K562 (cell line): ENCODE results near the gene ANO8. TPM values are rescaled to one million over a fixed set of nuclear protein-coding genes. Genes with fewer than 3 reads are reported as not detected.

Experiments
- ATAC-seq: fragments of 200-7000 bp; cut with Tn5 transposase; 3 replicates; pipeline ENCODE4 v1.9.1; 2020; ENCODE audit warnings: moderate library complexity
- BruUV-seq: library from RNA; stranded (reverse); fragments of 400-500 nt; replicated peaks from 2 replicates; lab custom pipeline; 2021; lab: Mats Ljungman, UMichigan
- CTCF ChIA-PET: fragments of 300-600 bp; formaldehyde crosslinking; extraction: SDS; loops from one replicate; lab custom pipeline; 2021; ENCODE audit warnings: low intra/inter-chr PET ratio; lab: Yijun Ruan, JAX
- POLR2A ChIA-PET: fragments of 300-600, 350-650 bp; sonication (Branson Sonifier 250); formaldehyde crosslinking; extraction: SDS; loops from one replicate; lab custom pipeline; 2021; ENCODE audit warnings: antibody characterized with exemption, inconsistent platforms; lab: Yijun Ruan, JAX
- DNase-seq, 4 experiments: peaks; one replicate each; pipeline versions ENCODE4 v3.0.0 to v3.0.0-alpha.2; 2011 to 2018; ENCODE audit warnings: low spot score in 3 of 4, mixed read lengths in 3 of 4; ENCODE audit errors: extremely low read depth in 1 of 4
- FAIRE-seq: peaks from 2 replicates; lab custom pipeline; 2011; peaks lifted over from hg19 to GRCh38; lab: Jason Lieb, UNC
- H2AFZ ChIP-seq: 2 replicates; pipeline ENCODE4 v1.6.0; 2011; ENCODE audit warnings: low read depth, low read length, control low read depth, inconsistent platforms
- H3K27ac ChIP-seq: fragments of 200-600 bp; 3 replicates; pipeline ENCODE4 v1.8.0; 2011; ENCODE audit warnings: low read depth, mild to moderate bottlenecking, control low read depth, inconsistent platforms, low read length, moderate library complexity, mixed read lengths; ENCODE audit errors: extremely low read depth
- H3K27me3 ChIP-seq, 2 experiments: fragments of 300-600 bp in 1 of 2; 2 replicates in 1 of 2; 3 replicates in 1 of 2; pipeline versions ENCODE4 v1.6.0 to v1.8.0; 2011; ENCODE audit warnings: inconsistent platforms in 2 of 2, low read length in 2 of 2, mild to moderate bottlenecking in 1 of 2, mixed read lengths in 1 of 2, moderate library complexity in 1 of 2; ENCODE audit not compliant: control insufficient read depth in 2 of 2, insufficient read depth in 2 of 2
- H3K36me3 ChIP-seq: fragments of 300-600 bp; 3 replicates; pipeline ENCODE4 v1.8.0; 2011; ENCODE audit warnings: mild to moderate bottlenecking, low read length, inconsistent platforms; ENCODE audit not compliant: control insufficient read depth, insufficient read depth
- H3K4me1 ChIP-seq, 2 experiments: fragments of 200-600 bp in 1 of 2; replicated peaks in 1 of 2; 2 replicates in 1 of 2; 3 replicates in 1 of 2; pipeline versions ENCODE4 v1.5.1 to v1.8.0; 2011; ENCODE audit warnings: inconsistent platforms in 2 of 2, low read length in 2 of 2, mild to moderate bottlenecking in 1 of 2, mixed read lengths in 1 of 2, moderate library complexity in 1 of 2; ENCODE audit not compliant: control insufficient read depth in 2 of 2, insufficient read depth in 2 of 2
- H3K4me2 ChIP-seq: 2 replicates; pipeline ENCODE4 v1.6.1; 2011; ENCODE audit warnings: low read length, control low read depth, inconsistent platforms, mixed read lengths; ENCODE audit not compliant: insufficient read depth
- H3K4me3 ChIP-seq: fragments of 200-600 bp; sonication (generic), shearing (Covaris generic); 2 replicates; pipeline ENCODE4 v1.5.1; 2016; ENCODE audit warnings: control low read depth, inconsistent platforms
- H3K79me2 ChIP-seq: fragments of 200-600 bp; 3 replicates; pipeline ENCODE4 v1.8.0; 2011; ENCODE audit warnings: low read length, inconsistent platforms; ENCODE audit not compliant: control insufficient read depth, insufficient read depth
- H3K9ac ChIP-seq, 2 experiments: 2 replicates each; pipeline versions ENCODE4 v1.6.0 to v1.6.1; 2011; ENCODE audit warnings: low read depth in 2 of 2, low read length in 2 of 2, control low read depth in 1 of 2, inconsistent platforms in 1 of 2, mild to moderate bottlenecking in 1 of 2, mixed read lengths in 1 of 2; ENCODE audit not compliant: insufficient read depth in 1 of 2
- H3K9me1 ChIP-seq: one replicate; pipeline ENCODE4 v1.6.0; 2011; ENCODE audit warnings: inconsistent platforms, mild to moderate bottlenecking, low read length, moderate library complexity; ENCODE audit not compliant: control insufficient read depth, insufficient read depth
- H3K9me3 ChIP-seq: replicated peaks from 2 replicates; pipeline ENCODE4 v1.5.1; 2011; ENCODE audit warnings: low read depth, low read length, inconsistent platforms; ENCODE audit not compliant: control insufficient read depth, insufficient read depth
- H4K20me1 ChIP-seq: replicated peaks from 2 replicates; pipeline ENCODE4 v1.6.1; 2011; ENCODE audit warnings: low read length, inconsistent platforms, mixed read lengths; ENCODE audit not compliant: control insufficient read depth, insufficient read depth
- FOXA1 ChIP-seq: fragments of 450-650 bp; IDR thresholded peaks from 2 replicates; pipeline ENCODE4 v1.6.1; 2016; ENCODE audit warnings: mild to moderate bottlenecking, borderline replicate concordance
- NR1H2 ChIP-seq: sonication (generic); formaldehyde crosslinking; IDR thresholded peaks from 2 replicates; pipeline ENCODE4 v1.4.0; 2020; ENCODE audit warnings: mild to moderate bottlenecking, missing genetic modification reagents
- POLR2G ChIP-seq: fragments of 200-400 bp; formaldehyde crosslinking; IDR thresholded peaks from 2 replicates; pipeline ENCODE4 v1.6.1; 2017; ENCODE audit warnings: low read depth, mild to moderate bottlenecking, antibody characterized with exemption, low read length, moderate library complexity
- WGBS: fragments of 100-300 bp; shearing (Covaris generic); methylation state at CpG from one replicate; pipeline ENCODE4 v1.1.6; 2016; ENCODE audit warnings: low coverage, mixed read lengths; ENCODE audit not compliant: insufficient coverage; ENCODE audit errors: missing lambda C conversion rate; 5-methylcytosine and 5-hydroxymethylcytosine counted together
- in situ Hi-C: fragments of 300-500 bp; cut with MboI; formaldehyde crosslinking; loops from 4 replicates; pipeline ENCODE4 v1.15.0; 2018; ENCODE audit warnings: inconsistent platforms, mixed read lengths
- intact Hi-C: fragments of 100-400 bp; cut with micrococcal nuclease; formaldehyde crosslinking; loops from 2 replicates; pipeline ENCODE4 v1.14.2; 2022
- polyA plus RNA-seq, 8 experiments: library from polyadenylated mRNA; depleted of rRNA in 4 of 8; stranded (reverse) in 5 of 8; unstranded in 3 of 8; fragments of >200 nt; fragmentation: Nextera tagmentation in 2 of 8; fragmentation: Illumina TruSeq in 1 of 8; extraction: Ambion mirVana in 2 of 8; extraction: Trizol in 1 of 8; gene quantifications; 2 replicates each; pipeline versions ENCODE4 v1.2.1 to v1.2.3, GENCODE V29; 2011 to 2014; ENCODE audit warnings: inconsistent platforms in 1 of 8, missing spikeins in 1 of 8
- total RNA-seq, 7 experiments: library from RNA; depleted of rRNA in 6 of 7; stranded (reverse); fragments of >200 nt in 6 of 7; fragmentation: Illumina TruSeq in 2 of 7; extraction: Trizol in 2 of 7; gene quantifications; 2 replicates each; pipeline versions ENCODE4 v1.2.1 to v1.2.3, GENCODE V29; 2011 to 2021; ENCODE audit warnings: low replicate concordance in 1 of 7
- TF ChIP-seq, protein P1 (sequence below): fragments of 250-450 bp; sonication (Bioruptor Pico); IDR thresholded peaks from 2 replicates; pipeline ENCODE4 v1.4.0; 2020; ENCODE audit warnings: mild to moderate bottlenecking, moderate library complexity

The ANO8 gene
- total and polyA plus RNA-seq, 9 of the 15 experiments (the other 6 are each of a cell fraction or from before 2014, with no cell fraction given), result 0.07 to 7.6 (median 2.3) TPM; not detected in 1

DNA sequence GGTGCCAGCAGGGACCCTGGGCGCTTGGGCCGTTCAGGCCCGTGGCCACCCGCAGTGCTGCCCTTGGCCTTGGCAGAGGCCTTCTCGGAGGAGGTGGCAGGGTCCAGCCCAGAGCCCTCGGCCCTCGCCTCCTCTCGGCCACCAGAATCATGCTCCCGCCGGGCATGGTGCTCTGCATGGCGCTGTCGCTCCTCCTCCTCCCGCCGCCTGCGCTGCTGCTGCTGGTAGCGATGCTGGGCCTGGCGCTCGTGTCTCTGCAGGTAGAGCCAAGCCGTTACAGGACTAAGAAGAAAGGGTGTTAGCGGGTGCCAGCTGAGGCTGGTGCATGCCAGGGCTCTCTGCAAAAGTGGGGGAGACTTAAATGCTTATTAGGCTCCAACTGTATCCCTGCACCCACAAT, 9.5 kb downstream of the ANO8 start (continued):
- TF ChIP-seq FOXA1 (no peak), NR1H2 (CRISPR knock-in tag) (no peak)
- TF ChIP-seq, all 486 proteins: peak for 2

DNA sequence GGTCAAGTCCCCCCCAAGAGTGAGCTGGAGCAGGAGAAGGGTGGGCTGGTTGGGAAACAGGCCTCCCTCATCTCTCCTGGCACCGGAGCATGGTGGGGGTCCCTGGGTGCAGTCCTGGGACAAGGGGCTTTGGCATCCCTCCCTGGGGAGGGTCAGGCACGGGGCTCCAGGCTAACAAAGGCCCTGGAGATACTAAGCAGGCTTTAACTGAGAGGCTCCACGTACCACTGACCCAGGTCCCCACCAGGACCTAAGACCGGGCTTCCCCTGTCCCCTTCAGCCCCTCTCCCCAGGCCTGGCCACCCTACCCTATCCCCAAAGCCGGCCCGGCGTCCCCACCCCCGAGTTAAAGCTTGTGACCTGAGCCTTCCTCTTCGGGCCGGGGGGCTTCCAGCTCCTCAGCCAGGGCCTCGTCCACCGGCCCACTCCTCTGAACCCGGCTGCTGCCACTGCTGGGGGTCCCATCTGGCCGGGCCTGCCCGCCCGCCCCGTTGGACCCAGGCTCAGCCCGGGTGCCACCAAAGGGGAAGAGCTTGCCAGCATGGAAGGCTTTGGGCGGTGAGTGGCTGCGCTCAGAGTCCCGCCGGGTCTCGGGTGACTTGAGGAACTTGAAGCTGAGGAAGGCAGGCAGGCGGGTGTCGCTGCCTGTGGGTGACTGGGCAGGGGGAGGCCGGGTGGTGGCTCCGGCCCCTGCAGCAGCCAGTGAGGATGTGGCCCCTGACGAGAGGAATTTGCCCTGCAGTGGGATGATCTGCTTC, 10.1 kb downstream of the ANO8 start:
- H3K36me3 ChIP-seq, result peaks cover 35% of the 10 kb centered on the region
- H3K9me3 ChIP-seq, result no peaks in the 10 kb centered on the region
- BruUV-seq, result no TSS peak
- DNase-seq, result no peak
- in situ Hi-C loops (no loop called here), intact Hi-C loops (no loop called here)
- no peak overlapping the region for H3K4me2 ChIP-seq
- ATAC-seq, result no peak
- 88% methylated on average over 16 of the region's 28 CpGs for WGBS
- H3K27me3 ChIP-seq, result no peaks in the 10 kb centered on the region
- no peak for FAIRE-seq
- ChIA-PET POLR2A (interaction anchor here (0.5 to 6.9 kb wide), 4 partner anchors 10 to 18 kb away, joined by 3 to 41 read pairs (median 4); partner anchors contain the start of gene ANO8), CTCF (no interaction called here)
- H3K9me1 ChIP-seq, result peaks cover 4% of the 10 kb centered on the region
- no peak overlapping the region for H3K27ac ChIP-seq
- H3K79me2 ChIP-seq, result no peaks in the 10 kb centered on the region
- H3K9ac ChIP-seq, result peak overlapping the region in 1 of 2 experiments; percentile 17; a peak in 1 of 4 replicates
- TF ChIP-seq, protein P1, sequence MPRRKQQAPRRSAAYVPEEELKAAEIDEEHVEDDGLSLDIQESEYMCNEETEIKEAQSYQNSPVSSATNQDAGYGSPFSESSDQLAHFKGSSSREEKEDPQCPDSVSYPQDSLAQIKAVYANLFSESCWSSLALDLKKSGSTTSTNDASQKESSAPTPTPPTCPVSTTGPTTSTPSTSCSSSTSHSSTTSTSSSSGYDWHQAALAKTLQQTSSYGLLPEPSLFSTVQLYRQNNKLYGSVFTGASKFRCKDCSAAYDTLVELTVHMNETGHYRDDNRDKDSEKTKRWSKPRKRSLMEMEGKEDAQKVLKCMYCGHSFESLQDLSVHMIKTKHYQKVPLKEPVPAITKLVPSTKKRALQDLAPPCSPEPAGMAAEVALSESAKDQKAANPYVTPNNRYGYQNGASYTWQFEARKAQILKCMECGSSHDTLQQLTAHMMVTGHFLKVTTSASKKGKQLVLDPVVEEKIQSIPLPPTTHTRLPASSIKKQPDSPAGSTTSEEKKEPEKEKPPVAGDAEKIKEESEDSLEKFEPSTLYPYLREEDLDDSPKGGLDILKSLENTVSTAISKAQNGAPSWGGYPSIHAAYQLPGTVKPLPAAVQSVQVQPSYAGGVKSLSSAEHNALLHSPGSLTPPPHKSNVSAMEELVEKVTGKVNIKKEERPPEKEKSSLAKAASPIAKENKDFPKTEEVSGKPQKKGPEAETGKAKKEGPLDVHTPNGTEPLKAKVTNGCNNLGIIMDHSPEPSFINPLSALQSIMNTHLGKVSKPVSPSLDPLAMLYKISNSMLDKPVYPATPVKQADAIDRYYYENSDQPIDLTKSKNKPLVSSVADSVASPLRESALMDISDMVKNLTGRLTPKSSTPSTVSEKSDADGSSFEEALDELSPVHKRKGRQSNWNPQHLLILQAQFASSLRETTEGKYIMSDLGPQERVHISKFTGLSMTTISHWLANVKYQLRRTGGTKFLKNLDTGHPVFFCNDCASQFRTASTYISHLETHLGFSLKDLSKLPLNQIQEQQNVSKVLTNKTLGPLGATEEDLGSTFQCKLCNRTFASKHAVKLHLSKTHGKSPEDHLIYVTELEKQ (CRISPR knock-in tag), result no peak
- TF ChIP-seq POLR2G, result peak; percentile 40; the same call in 1 of the 2 replicates
- H3K4me3 ChIP-seq, result no peak overlapping the region
- H4K20me1 ChIP-seq, result no peaks in the 10 kb centered on the region; the same call in 1 of the 2 replicates
- no peak overlapping the region for H2AFZ ChIP-seq
- H3K4me1 ChIP-seq, result peaks cover 3 to 52% of the 10 kb centered on the region in 2 experiments; a peak in 4 of 5 replicates
